GM21825 (cell line): ENCODE data around the gene NINJ2.

Experiments used
- ATAC-seq: cut with Tn5 transposase; IDR thresholded peaks from one replicate; pipeline ENCODE4 v1.9.1; 2021; ENCODE audit warnings: mild to moderate bottlenecking, moderate library complexity; ENCODE audit not compliant: unreplicated experiment

Gene NINJ2

DNA sequence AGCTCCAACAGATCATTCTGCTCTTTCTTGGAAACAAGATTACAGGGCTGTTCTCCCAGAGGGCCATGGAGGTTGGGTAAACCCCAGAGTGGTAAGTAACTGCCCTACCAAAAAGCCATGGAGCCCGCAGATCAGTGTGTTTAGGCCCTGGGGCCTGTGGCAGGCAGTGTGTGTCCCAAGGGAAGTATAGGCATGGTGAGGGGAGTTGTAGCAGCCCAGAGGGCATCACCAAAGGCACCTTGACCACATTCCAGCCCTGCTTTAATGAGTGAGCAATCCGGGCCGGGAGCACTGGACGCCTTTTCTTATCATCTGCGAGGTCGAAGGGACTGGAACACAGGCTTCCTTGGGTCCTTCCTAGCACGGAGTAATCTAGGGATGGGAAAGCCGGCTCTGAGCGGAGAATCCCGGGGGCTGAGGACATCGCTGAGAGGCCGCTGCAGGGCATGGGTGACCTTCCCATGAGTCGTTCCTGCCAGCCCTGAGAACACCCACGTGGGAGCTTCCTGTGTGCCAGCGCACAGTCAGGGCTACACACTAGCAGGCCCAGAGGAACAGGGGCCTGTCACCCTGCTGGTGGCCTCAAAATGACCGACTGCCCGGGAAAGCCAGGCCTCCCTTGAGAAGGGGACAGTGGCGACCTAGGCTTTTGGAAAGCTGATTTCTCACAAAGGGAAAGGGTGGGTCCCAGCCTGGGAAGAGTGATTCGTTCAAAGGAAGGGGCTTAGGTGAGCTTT is 91.3 kb downstream of the NINJ2 start:
- ATAC-seq, result no peak

DNA sequence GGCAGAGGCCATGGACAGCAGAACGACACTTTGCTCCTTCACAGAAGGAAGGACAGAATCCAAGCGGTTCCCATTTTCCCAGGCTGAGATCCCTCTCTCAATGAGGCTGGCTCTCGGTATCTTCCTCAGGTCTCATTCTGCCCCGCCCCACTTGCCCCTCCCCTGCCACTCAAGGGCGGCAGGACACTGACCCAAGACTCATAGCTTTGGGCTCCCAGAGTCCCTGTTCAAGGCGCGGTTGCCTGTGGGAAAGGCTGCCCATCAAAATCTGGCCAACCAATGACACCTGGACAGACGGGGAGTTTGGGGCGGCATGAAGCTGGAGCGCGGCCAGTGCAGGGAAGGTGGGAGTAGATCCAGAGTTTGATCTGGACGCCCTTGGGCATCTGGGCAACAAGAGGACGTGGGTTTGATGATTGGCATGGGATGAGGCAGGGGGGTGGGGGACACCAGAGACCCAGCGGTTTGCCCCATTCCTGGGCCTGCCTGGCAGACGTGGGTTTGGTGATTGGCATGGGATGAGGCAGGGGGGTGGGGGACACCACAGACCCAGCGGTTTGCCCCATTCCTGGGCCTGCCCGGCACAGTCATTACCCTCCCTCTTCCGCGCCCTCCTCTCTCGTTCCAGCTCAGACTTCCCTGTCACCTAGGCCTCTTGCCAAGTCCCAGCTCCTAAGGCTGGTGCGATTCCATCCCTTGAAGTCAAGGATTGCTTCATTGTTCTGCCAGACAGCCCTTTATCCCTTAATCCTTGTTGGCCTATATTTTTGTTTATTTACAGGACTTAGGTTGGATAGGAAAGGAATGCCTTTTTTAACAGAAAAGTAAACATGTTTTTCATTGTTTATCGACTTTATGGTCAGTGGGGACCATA is 92.1 kb downstream of the NINJ2 start:
- no peak for ATAC-seq

DNA sequence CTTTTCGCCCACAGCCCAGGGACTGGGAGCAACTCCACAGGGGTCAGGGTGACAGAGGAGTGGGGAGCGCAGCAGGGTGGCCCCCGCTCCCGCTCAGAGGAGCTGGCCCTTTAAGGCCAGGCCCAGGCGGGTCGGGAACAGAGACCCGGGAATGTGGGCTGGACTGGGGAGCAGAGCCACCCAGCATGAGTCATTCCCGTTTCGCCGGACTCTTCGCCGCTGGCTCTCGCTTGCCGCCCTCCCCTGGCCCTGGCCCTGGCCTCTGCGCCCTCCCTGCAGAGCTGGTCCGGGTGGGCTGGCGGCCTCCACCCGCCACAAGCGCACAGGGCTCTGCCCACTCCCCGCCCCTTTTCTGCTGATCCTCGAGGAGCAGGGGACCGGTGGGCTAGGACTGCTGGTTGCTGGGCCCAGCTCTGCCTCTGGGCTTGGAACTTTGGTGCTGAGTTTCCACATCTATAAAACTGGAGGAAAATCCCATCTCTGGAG is 92.8 kb downstream of the NINJ2 start:
- ATAC-seq, result no peak

DNA sequence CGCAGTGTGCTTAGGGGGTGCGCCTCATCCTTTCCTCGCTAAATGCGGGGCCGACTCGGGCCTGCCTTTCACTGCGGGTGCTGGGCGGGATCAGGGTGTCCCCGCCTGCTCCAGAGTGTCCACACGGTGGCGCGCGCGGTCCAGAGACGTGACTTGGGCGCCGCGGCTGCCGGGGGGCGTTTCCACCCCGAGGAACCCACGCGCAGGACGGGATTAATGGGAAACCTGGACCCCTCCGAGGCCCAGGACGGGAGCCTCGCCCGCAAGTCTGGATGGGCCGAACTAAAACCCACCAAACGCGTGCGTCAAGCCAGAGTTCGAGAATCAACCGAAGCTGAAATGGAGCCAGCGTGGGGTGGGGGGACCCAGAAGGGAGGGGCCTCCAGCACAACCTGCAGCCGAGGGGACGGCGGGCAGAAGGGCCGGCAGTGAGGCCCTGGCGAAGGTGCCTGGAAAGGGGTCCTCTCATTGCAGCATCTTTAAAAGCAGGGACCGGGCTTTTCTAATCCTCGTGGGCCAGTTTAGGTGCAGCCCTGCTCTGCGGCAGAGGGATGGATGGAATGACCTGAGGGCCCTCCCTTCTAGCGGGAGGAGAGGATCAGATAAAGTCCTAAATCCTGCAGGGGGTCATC is 93.3 kb downstream of the NINJ2 start:
- peak; percentile 64 for ATAC-seq

DNA sequence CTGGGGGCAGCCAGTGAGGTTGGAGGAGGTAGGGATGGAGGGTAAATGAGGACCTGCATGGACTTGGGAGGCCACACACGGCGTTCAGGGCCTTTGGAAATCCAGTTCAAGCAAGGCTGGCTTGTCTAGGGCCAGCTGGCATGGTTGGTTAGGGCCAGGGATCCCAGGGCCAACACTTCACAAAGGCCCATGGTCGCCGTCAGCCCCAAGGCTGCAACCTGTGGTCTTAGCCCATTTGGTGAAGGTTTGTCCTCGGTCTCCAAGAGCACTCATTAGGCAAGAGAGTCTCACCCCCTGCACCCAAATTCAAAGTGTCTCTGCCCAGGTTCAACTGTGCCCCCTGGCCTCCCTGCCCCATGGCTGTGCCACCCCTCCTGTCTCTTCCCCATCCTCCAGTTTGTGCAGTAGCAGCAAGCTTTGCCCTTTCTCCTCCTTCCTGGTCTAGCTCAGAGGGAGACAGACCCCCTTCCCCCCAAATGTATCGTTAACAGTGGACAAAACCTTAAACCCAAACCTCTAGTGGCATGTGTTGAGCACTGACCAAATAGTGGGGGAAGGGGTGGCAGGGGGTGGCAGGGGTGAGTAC is 94.1 kb downstream of the NINJ2 start:
- ATAC-seq, result no peak

DNA sequence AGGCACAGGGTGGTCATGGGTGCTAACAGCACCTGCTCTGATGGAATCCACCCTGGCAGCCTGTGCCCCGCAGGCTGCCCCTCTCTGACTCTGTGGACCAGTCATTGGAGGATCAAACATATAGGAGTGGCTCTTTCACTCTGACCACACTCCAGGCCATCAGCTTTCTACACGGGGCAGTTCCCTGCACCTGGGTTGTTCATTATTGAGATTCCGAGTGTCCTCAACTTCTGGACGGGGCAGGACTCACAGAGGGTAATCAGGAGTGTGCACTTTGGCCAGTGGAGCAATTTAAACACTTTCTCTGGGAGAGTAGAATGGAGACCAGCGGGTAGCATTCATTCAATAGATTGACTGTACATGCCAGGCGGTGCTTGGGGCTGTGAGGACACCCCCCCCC is 94.8 kb downstream of the NINJ2 start:
- no peak for ATAC-seq

DNA sequence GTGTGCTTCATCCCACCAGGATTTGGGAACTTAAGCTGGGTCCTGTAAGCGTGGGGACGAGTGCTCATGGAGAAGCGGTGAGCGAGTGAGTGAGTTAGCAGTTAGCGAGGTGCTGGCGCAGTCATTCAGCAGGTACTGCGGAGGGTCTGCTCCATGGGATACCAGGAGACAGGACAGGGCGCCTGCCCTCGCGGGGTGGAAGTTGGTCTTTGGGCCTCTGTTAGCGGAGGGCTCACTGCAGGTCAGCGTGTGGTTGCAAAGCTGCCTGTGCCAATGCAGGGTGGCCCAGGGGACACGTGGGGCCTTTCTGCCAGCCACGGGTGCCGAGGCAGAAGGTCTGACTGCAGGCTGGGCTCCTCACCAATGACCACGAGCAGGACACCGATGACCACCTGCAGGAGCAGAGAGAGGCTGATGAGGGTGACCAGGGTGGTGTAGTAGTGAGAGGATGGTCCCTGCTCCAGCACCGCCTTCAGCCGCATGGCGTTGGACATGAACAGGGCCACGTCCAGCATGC is 97.6 kb downstream of the NINJ2 start:
- no peak for ATAC-seq

DNA sequence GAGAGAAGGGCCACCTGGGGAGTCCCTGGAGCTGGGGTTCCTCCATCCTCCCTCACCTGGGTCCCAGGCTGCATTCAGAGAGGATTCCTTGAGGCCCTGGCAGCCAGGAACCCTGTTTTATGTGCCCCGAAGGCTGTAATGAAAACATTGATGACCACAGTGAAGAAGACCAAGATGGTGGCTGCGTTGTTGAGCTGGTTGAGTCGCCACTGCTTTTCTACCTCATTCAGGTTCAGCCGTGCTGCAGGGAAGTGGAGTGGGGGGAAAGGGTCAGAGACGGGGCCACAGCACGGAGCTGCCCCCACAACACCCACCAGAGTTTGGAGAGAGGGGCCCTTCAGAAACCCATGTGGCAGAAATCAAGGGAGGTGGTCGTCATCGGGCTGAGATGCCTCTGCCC is 98.1 kb downstream of the NINJ2 start:
- no peak for ATAC-seq

DNA sequence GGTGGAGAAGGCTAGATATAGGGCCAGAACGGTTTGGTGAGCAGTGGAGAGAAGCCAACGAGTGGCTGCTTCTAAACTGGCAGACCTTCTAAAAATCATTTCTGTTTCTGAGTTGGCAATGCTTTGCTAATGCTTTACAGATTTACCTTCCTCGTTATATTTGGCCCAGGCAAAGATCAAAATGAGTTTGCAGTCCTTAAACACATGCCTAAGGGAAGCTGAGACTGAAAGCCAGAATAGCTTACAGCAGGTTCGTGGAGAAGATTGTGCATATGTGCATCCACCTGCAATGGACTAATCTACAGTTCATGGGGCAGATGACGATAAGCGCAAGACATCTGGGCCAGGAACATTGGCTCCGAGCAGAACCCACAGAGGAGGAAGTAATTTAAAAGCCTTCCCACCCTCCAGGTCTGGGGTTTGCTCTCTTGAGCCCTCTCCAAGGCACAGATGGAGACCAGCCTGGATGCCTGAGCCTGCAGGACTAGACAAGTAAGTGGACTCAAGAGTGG is 99.4 kb downstream of the NINJ2 start:
- no peak for ATAC-seq

DNA sequence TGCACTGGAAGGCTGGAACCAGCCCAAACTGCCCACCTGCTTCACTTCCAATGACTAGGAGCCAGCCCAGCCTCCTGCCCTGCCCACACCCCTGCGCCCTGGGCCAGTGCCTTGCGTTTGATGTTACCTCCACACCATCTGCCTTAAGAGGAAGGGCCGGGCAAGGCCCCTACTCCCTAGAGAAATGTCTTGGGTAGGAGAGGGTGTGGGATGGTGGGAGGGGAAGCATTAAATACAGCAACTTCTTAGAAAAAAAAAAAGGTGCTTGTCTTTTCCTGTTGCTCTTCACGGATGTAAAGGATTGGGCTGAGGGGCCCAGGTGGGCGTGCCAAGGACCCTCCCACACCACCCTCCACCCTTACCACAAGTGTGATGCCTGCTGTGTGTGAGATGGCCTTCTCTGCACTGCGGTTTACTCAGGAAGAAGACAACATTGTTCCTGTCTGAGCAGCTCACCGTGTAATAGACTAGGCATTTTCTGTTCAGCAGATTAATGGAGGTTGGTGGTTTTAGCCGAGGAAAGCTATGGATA is 99.9 kb downstream of the NINJ2 start:
- ATAC-seq, result no peak

DNA sequence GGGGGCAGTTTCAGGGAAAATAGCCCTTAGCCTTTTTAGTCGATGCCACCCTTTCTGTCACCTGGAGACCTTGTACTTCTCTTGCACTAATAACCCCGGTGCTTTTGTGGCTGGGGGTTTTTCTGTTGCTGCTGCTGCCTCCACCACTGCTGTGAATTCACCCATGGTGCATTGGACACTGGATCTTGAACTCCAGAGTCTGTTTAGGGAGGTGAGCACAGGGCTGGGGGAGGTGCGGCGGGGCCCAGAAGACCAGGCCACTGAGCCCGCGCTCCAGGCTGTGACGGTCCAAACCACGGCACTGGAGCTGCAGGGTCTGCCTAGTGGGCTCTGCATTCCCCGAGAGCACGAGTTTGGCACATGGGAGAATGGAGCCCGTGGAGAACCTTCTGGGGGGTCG is 100.6 kb downstream of the NINJ2 start:
- ATAC-seq, result no peak

DNA sequence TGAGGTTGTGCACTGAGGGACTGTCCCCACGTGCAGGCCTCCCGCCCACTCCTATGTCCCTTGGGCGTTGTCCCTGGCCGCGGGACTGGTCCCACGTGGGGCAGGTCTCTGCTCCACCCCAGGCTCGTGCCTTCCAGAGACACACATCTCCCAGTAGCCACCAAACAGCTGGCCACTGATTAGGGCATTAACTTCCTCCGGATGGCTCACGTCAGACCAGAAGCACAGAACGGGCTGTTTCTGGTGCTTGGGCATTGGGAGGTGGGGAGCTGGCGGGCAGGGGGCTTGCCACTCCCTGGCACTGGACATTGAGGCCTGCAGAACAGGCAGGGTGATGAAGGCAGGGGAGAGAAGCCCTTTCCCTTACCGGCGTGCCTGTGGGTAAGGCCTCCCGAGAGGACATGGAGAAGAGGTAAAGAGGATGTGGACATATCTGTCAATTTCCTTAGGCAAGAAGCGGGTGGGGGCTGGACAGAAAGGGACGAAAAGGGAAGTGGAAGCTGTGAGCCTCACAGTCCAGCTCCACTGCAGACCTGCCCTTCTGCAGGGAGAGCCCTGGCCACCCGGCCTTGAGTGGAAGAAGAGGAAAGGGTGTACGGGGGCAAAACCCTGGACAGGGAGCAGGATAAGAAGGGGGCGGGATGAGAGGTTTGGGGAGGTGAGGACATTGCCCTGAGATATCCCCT is 101.2 kb downstream of the NINJ2 start:
- ATAC-seq, result no peak

DNA sequence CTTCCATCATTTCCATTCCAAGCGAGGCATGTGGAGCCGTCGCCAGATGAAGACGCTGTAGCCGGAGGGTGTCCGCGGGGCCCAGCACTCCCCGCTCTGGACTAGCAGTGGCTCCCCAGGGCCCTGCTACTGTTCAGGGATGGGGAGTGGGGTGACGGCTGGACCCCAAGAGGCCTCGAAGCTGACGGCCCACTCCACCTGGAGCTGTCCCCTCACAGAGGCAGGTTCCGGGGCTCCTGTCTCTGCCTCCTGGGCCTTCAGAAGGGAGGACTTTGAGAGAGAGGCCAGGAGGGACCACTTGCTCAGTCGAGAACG is 101.9 kb downstream of the NINJ2 start:
- no peak for ATAC-seq

DNA sequence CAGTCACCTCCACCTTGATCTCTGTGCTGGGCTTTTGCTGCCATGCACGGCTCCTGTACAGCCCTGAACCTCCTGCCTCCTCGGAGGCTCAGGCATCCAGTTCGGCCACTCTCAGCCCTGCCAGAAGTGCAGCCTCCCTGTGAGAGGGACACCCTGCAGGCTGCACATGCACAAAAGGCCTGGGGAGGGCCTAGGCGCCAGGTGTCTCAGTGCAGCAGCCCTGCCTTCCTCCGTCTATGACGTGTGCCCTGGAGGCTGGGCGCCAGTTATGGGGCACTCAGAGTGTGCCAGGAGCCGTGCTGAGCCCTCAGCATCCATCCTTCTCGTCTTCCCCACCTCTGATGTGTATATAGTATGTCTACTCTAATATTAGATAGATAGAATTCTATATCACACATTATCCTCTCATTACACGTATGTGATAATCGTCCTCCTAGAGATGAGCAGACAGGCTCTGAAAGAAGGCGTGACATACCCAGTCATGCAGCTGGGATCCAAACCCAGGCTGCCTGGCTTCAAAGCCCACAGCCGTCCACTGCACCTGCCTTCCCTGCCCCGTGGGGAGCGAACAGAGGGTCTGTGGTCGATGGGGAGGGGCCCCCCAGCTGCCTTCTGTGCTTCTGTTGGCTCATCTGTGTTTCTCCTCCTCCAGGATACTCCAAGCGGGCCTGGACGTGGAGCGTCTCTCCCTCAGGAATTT is 102.4 kb downstream of the NINJ2 start:
- ATAC-seq, result no peak

DNA sequence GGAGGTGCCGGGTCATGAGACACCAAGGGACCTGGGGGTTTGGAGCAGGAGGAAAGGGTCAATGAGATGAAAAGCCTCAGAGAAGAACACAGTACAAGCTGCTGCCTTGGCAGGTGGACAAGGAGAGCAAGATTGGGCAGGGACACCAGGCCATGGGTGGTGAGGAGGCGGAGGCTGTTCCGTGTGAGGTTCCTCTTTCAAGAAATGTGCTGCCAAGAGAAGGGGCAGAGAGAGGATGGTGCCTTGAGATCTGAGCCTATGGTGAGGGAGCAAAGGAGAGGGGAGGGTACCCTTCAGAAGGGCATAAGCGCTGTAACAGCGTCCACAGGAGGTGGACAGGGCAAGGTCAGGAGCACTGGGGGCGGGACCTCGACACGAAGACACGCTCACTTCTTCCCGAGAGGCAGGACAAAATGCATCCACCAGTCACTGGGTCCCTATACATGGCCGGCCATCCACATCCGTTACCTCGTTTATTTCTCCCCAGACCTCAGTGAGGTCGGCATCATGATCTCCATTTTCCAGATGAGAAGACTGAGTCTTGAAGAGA is 103.3 kb downstream of the NINJ2 start:
- ATAC-seq, result no peak

DNA sequence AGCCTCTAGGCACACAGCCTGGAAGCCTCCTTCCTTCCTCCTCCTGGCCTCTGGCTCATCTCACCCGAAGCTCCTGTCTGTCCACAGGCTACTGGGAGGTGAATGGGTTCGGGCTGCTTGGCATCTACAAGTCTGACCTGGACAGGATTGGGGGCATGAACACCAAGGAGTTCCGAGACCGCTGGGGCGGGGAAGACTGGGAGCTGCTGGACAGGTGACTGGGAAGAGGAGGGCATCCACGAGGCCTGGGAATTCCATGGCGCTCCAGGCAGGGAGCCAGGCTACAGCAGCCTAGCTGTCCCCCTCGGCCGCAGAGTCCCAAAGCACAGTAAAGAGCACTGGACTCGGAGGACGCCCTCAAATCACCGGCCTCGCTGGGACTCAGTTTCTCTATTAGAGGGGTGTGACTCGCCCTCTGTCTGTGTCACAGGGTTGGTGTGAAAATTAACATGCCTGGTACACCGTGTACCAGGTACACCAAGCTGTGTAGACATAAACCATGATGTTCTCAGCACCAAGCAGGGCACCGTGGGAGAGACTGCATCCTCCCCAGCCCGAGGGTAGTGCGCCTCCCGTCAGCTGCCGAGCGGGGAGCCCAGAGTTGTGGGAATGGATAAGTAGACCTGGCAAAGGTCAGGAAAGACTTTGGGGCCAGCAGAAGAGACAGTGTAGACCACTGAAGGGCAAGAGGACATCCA is 103.9 kb downstream of the NINJ2 start:
- ATAC-seq, result no peak

DNA sequence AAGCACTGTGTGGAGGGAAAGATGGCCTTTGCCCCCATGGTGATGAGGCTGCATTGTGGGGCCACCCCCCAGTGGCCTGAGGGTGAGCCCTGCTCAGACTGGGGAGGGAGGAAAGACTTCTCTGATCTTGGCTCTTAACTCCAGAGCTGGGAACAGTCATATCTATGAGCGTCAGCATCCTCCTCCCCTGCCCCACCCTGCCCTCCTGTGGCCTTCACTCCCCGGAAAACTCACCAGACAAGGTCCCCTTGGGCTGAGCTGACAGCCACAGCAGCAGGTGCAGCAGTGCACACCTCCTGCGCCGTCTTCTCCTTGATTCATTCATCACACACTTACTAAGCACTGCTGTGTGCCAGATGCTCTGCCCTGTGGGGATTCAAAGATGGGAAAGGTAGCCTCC is 104.7 kb downstream of the NINJ2 start:
- ATAC-seq, result no peak

DNA sequence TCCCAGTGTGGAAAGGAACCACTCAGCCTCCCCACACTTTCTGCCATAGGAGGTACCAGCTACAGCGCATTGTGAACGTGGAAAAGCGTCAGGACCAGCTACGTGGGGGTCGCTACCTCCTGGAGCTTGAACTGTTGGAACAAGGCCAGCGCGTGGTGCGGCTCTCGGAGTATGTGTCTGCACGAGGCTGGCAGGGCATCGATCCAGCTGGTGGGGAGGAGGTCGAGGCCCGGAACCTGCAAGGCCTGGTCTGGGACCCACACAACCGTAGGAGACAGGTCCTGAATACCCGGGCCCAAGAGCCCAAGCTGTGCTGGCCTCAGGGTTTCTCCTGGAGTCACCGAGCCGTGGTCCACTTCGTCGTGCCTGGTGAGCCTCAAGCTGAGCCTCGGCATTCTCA is 106.7 kb downstream of the NINJ2 start:
- no peak for ATAC-seq

DNA sequence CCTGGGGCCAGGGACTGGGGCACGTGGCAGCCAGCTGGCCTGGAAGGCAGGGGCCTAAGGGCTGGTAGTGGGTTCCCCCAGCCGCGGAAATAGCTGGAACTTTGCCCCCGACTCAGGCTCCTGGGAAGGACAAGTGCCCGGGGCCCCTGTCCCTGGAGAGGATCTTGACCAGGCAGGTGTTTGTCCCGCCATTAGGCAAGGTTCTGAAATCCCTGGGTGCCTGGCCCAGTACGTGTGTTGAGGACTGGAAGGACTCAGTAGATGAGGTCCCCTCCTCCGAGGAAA is 109.3 kb downstream of the NINJ2 start:
- no peak for ATAC-seq
